Central memory CD8-positive, alpha-beta T cell (primary cell): ENCODE data around the gene DLG5.

ENCODE experiments used
- ATAC-seq: fragments of 150-1000 bp; cut with Tn5 transposase; replicated peaks from 2 replicates; pipeline ENCODE4 v1.10.0; 2022; ENCODE audit warnings: mild to moderate bottlenecking, moderate FRiP score, moderate number of reproducible peaks; ENCODE audit not compliant: poor library complexity, severe bottlenecking; ENCODE audit errors: extremely low read depth
- DNase-seq, 2 donors: peaks; one replicate each; pipeline ENCODE4 v3.0.0; 2021; ENCODE audit warnings: low spot score in 2 of 2
- H3K27ac Mint-ChIP-seq: one replicate; pipeline ENCODE4 v1.8.0; 2022; ENCODE audit warnings: low read depth, mild to moderate bottlenecking, moderate library complexity, mixed read lengths
- H3K27me3 Mint-ChIP-seq: one replicate; pipeline ENCODE4 v1.8.0; 2022; ENCODE audit warnings: mixed read lengths
- H3K36me3 Mint-ChIP-seq: one replicate; pipeline ENCODE4 v1.8.0; 2022; ENCODE audit warnings: mild to moderate bottlenecking, moderate library complexity, mixed read lengths; ENCODE audit not compliant: insufficient read depth
- H3K4me1 Mint-ChIP-seq: one replicate; pipeline ENCODE4 v1.8.0; 2022; ENCODE audit warnings: mixed read lengths
- H3K4me3 Mint-ChIP-seq: one replicate; pipeline ENCODE4 v1.8.0; 2022; ENCODE audit warnings: mild to moderate bottlenecking, moderate library complexity, mixed read lengths
- H3K9me3 Mint-ChIP-seq: one replicate; pipeline ENCODE4 v1.8.0; 2022; ENCODE audit warnings: mixed read lengths

The DLG5 gene

GRCh38 chr10:77863446-77863845 is 63.1 kb downstream of the DLG5 start:
- Mint-ChIP-seq H3K4me1 (peaks cover 19% of the 10 kb centered on the region), H3K27ac (peak overlapping the region; percentile 39), H3K27me3 (no peaks in the 10 kb centered on the region), H3K4me3 (no peak overlapping the region), H3K9me3 (no peaks in the 10 kb centered on the region), H3K36me3 (no peaks in the 10 kb centered on the region)
- DNase-seq: no peak
- no peak for ATAC-seq

- ATAC-seq (no peak), DNase-seq (no peak)
- Mint-ChIP-seq H3K27ac (no peak overlapping the region), H3K36me3 (no peaks in the 10 kb centered on the region), H3K4me1 (peaks cover 19% of the 10 kb centered on the region), H3K4me3 (no peak overlapping the region), H3K27me3 (no peaks in the 10 kb centered on the region), H3K9me3 (no peaks in the 10 kb centered on the region)
Observed at GRCh38 chr10:77862595-77862994, 64.0 kb downstream of the DLG5 start.

GRCh38 chr10:77861366-77861765 is 65.2 kb downstream of the DLG5 start:
- no peak overlapping the region for H3K4me3 Mint-ChIP-seq
- DNase-seq: no peak
- no peaks in the 10 kb centered on the region for H3K36me3 Mint-ChIP-seq
- H3K27ac Mint-ChIP-seq: no peak overlapping the region
- no peaks in the 10 kb centered on the region for H3K9me3 Mint-ChIP-seq
- no peaks in the 10 kb centered on the region for H3K27me3 Mint-ChIP-seq
- ATAC-seq: no peak
- H3K4me1 Mint-ChIP-seq: peaks cover 8% of the 10 kb centered on the region

- peaks cover 8% of the 10 kb centered on the region for H3K4me1 Mint-ChIP-seq
- ATAC-seq (no peak), DNase-seq (no peak)
- no peaks in the 10 kb centered on the region for H3K9me3 Mint-ChIP-seq
- H3K27ac Mint-ChIP-seq: no peak overlapping the region
- no peaks in the 10 kb centered on the region for H3K27me3 Mint-ChIP-seq
- no peak overlapping the region for H3K4me3 Mint-ChIP-seq
- H3K36me3 Mint-ChIP-seq: no peaks in the 10 kb centered on the region
Observed at GRCh38 chr10:77859865-77860282, 66.7 kb downstream of the DLG5 start.

- Mint-ChIP-seq H3K36me3 (no peaks in the 10 kb centered on the region), H3K27me3 (no peaks in the 10 kb centered on the region), H3K4me1 (peaks cover 8% of the 10 kb centered on the region), H3K27ac (no peak overlapping the region), H3K9me3 (no peaks in the 10 kb centered on the region), H3K4me3 (no peak overlapping the region)
- DNase-seq (no peak), ATAC-seq (no peak)
Observed at GRCh38 chr10:77859200-77859864, 67.2 kb downstream of the DLG5 start.

- no peaks in the 10 kb centered on the region for H3K9me3 Mint-ChIP-seq
- no peak for ATAC-seq
Observed at GRCh38 chr10:77857272-77857671, 69.3 kb downstream of the DLG5 start.

GRCh38 chr10:77856566-77856965 is 70.0 kb downstream of the DLG5 start:
- no peak overlapping the region for H3K27ac Mint-ChIP-seq
- H3K4me1 Mint-ChIP-seq: no peaks in the 10 kb centered on the region
- H3K36me3 Mint-ChIP-seq: peaks cover 12% of the 10 kb centered on the region
- H3K9me3 Mint-ChIP-seq: no peaks in the 10 kb centered on the region
- ATAC-seq: no peak
- no peak overlapping the region for H3K4me3 Mint-ChIP-seq
- no peaks in the 10 kb centered on the region for H3K27me3 Mint-ChIP-seq
- DNase-seq: no peak

More at GRCh38 chr10:77857272-77857671, 69.3 kb downstream of the DLG5 start:
- Mint-ChIP-seq H3K4me3 (no peak overlapping the region), H3K27me3 (no peaks in the 10 kb centered on the region), H3K4me1 (no peaks in the 10 kb centered on the region), H3K36me3 (peaks cover 12% of the 10 kb centered on the region), H3K27ac (no peak overlapping the region)
- no peak for DNase-seq

- ATAC-seq (no peak), DNase-seq (no peak)
- Mint-ChIP-seq H3K9me3 (no peaks in the 10 kb centered on the region), H3K27ac (no peak overlapping the region), H3K36me3 (peaks cover 12% of the 10 kb centered on the region), H3K4me1 (no peaks in the 10 kb centered on the region), H3K4me3 (no peak overlapping the region), H3K27me3 (no peaks in the 10 kb centered on the region)
Observed at GRCh38 chr10:77855404-77856155, 71.0 kb downstream of the DLG5 start.

GRCh38 chr10:77854115-77854514 is 72.4 kb downstream of the DLG5 start:
- DNase-seq: no peak
- no peaks in the 10 kb centered on the region for H3K9me3 Mint-ChIP-seq
- no peak overlapping the region for H3K27ac Mint-ChIP-seq
- no peaks in the 10 kb centered on the region for H3K27me3 Mint-ChIP-seq
- no peak for ATAC-seq
- no peaks in the 10 kb centered on the region for H3K4me1 Mint-ChIP-seq
- peaks cover 12% of the 10 kb centered on the region for H3K36me3 Mint-ChIP-seq
- H3K4me3 Mint-ChIP-seq: no peak overlapping the region

- no peak for ATAC-seq
- Mint-ChIP-seq H3K36me3 (peaks cover 12% of the 10 kb centered on the region), H3K4me1 (no peaks in the 10 kb centered on the region), H3K9me3 (no peaks in the 10 kb centered on the region), H3K27me3 (no peaks in the 10 kb centered on the region), H3K4me3 (no peak overlapping the region), H3K27ac (no peak overlapping the region)
- no peak for DNase-seq
Observed at GRCh38 chr10:77853256-77853655, 73.3 kb downstream of the DLG5 start.

GRCh38 chr10:77850620-77851231 is 75.8 kb downstream of the DLG5 start:
- Mint-ChIP-seq H3K36me3 (peaks cover 12% of the 10 kb centered on the region), H3K27me3 (no peaks in the 10 kb centered on the region), H3K27ac (no peak overlapping the region), H3K9me3 (no peaks in the 10 kb centered on the region), H3K4me3 (no peak overlapping the region), H3K4me1 (no peaks in the 10 kb centered on the region)
- DNase-seq (no peak), ATAC-seq (no peak)

- peaks cover 12% of the 10 kb centered on the region for H3K36me3 Mint-ChIP-seq
- H3K27me3 Mint-ChIP-seq: no peaks in the 10 kb centered on the region
- H3K4me1 Mint-ChIP-seq: no peaks in the 10 kb centered on the region
- ATAC-seq (no peak), DNase-seq (no peak)
- no peaks in the 10 kb centered on the region for H3K9me3 Mint-ChIP-seq
- H3K4me3 Mint-ChIP-seq: no peak overlapping the region
- no peak overlapping the region for H3K27ac Mint-ChIP-seq
Observed at GRCh38 chr10:77849039-77849664, 77.4 kb downstream of the DLG5 start.
